Brain microvascular endothelial cell (primary cell): ENCODE results near the gene PDE4A.
"Not testable (repeated sequence)": the region's sequence is repeated elsewhere in the genome, so short reads cannot be mapped to it uniquely, and the experiment has no call there.

Experiments used
- DNase-seq: peaks from one replicate; pipeline ENCODE4 v3.0.0-alpha.2; 2020
- H3K27ac ChIP-seq: fragments of 250-450 bp; sonication (Bioruptor Pico); 2 replicates; pipeline ENCODE4 v1.5.1; 2020; ENCODE audit warnings: mild to moderate bottlenecking, moderate library complexity
- H3K27me3 ChIP-seq: fragments of 250-450 bp; sonication (Bioruptor Pico); replicated peaks from 2 replicates; pipeline ENCODE4 v1.5.1; 2020; ENCODE audit warnings: mild to moderate bottlenecking
- H3K36me3 ChIP-seq: fragments of 250-450 bp; sonication (Bioruptor Pico); replicated peaks from 2 replicates; pipeline ENCODE4 v1.5.1; 2020; ENCODE audit warnings: mild to moderate bottlenecking
- H3K4me3 ChIP-seq: 2 replicates; pipeline ENCODE4 v1.5.1; 2011; ENCODE audit warnings: low read depth, mild to moderate bottlenecking, control low read depth, low read length, moderate library complexity
- in situ Hi-C: cut with HindIII; loops from 2 replicates; pipeline ENCODE4 v1.10.0; 2017; ENCODE audit warnings: low sequenced_read_pairs, low pct_ligation_motif_present
- TF ChIP-seq, protein P1 (sequence below): IDR thresholded peaks from 2 replicates; pipeline ENCODE4 v1.5.1; 2011; ENCODE audit warnings: low read depth, mild to moderate bottlenecking, moderate library complexity, low read length, control low read depth, inconsistent platforms; ENCODE audit errors: missing control alignments

PDE4A gene

DNA sequence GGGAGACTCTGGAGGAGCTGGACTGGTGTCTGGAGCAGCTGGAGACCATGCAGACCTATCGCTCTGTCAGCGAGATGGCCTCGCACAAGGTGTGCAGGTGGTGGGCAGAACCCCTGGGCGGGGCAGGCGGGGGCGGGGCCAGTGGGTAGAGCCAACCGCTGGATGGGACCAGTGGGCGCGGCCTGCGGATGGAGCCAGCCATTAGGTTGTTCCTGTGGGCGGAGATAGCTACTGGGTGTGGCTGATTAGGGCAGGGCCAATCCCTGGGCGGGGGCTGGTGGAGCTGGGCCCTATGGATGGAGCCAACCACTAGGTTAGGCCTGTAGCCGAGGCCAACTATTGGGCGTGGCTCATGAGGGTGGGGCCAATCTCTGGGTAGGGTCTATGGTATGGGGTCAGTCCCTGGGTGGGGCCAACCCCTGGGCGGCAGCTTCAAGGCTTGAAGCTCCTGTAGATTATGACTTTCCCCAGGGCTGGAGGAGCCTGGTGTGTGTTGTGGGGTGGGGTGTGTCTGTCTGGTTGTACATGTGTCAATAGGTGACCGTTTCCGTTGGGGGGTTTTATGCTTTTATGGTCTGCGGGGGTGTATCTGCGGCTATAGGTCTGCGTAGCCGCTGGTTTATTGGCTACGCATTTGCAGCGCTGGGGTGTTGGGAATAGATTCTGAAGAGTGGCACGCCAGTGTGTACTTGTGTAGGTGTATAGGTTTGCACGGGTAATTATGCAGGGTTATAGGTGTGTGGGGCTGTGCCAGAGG lies 30.7 kb downstream of the PDE4A start:
- no peak overlapping the region for H3K4me3 ChIP-seq
- no peaks in the 10 kb centered on the region for H3K27me3 ChIP-seq
- peaks cover 7% of the 10 kb centered on the region for H3K36me3 ChIP-seq
- no peak for DNase-seq
- TF ChIP-seq, protein P1, sequence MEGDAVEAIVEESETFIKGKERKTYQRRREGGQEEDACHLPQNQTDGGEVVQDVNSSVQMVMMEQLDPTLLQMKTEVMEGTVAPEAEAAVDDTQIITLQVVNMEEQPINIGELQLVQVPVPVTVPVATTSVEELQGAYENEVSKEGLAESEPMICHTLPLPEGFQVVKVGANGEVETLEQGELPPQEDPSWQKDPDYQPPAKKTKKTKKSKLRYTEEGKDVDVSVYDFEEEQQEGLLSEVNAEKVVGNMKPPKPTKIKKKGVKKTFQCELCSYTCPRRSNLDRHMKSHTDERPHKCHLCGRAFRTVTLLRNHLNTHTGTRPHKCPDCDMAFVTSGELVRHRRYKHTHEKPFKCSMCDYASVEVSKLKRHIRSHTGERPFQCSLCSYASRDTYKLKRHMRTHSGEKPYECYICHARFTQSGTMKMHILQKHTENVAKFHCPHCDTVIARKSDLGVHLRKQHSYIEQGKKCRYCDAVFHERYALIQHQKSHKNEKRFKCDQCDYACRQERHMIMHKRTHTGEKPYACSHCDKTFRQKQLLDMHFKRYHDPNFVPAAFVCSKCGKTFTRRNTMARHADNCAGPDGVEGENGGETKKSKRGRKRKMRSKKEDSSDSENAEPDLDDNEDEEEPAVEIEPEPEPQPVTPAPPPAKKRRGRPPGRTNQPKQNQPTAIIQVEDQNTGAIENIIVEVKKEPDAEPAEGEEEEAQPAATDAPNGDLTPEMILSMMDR, result no peak
- H3K27ac ChIP-seq, result no peak overlapping the region
- in situ Hi-C loops, result no loop called here

DNA sequence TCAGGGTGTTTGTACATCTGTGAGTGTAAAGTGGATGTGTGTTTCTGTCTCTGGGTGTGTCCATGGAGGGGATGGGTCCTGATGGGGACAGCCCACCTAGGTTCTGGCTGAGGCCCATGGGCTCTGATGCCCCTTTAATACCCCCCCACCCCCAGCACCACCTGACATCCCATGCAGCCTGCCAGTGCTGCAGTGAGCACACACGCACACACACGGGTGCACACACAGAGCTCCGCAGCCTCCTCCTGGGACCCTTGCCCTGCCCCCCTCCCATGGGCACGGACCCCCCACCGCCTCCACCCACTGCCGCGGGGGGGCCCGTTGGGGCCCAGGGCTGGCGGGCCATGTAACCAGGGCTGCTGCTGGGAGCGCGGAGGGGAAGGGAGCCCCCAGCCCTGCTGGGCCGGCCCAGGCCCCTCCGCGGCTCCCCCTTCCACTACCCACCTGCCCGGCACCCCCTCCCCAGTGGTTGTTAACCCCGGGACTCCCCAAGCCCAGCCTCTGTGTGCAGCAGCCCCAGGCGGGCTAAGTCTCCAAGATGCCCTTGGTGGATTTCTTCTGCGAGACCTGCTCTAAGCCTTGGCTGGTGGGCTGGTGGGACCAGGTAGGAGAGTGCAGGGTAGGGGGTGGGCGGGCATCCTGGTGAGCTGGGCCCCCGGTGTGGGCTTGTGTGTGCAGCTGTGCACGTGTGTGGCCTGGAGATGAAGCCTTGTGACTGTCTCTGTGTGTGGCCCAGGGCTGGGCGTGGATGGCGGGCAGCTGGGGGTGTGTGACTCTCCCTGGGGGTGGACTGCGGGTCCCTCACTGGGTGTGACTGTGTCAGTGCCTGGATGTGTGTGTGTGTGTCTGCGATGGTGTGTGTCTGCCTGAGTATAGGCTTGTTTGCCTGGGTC lies 32.6 kb downstream of the PDE4A start:
- in situ Hi-C loops, result no loop called here
- H3K27me3 ChIP-seq, result no peaks in the 10 kb centered on the region
- no peak overlapping the region for H3K27ac ChIP-seq
- no peak for DNase-seq
- TF ChIP-seq, protein P1, result no peak
- no peak overlapping the region for H3K4me3 ChIP-seq
- peaks cover 4% of the 10 kb centered on the region for H3K36me3 ChIP-seq

DNA sequence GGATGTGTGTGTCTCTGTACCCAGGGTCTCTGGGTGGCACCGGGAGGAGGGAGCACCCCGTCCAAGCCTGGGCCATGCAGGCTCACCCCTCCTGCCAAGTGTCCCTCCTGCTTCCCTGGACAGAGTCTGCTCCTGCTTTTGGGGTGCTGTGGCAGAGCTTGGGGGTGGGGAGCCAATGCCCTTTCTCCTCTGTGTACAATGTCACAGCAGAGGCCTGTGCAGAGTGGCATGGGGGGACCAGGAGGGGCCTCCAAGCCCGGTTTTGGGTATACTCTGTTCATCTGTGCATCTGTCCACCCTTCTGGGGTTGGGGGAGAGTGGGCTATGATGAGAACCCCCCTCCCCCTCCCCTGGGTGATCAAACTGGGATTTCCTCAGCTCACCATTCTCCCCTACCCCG lies 33.5 kb downstream of the PDE4A start:
- Histone ChIP-seq H3K4me3 (no peak overlapping the region), H3K27ac (no peak overlapping the region), H3K27me3 (no peaks in the 10 kb centered on the region), H3K36me3 (peaks cover 3% of the 10 kb centered on the region)
- TF ChIP-seq, protein P1, result no peak
- in situ Hi-C loops, result no loop called here
- DNase-seq, result no peak

DNA sequence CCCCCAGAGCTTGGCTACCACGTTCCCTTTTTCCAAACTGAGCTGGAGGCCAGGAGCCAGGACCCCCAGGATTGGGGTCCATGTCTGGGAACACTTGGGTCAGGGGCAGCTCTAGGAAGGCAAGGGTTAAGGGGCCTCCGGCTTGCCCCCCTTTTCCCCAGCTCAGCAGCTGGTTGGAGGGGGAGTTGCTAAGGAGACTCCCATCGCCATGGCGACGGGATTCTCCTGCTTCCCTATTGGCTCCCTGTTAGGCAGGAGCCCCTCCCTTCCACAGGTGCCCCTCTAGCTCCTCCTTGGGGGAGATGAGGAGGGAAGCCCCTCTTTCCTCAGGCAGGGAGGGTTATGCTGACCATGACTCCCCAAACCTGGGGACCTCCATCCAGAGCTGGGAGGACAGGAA lies 33.9 kb downstream of the PDE4A start:
- in situ Hi-C loops, result no loop called here
- DNase-seq, result no peak
- TF ChIP-seq, protein P1, result no peak
- H3K27me3 ChIP-seq, result no peaks in the 10 kb centered on the region
- no peak overlapping the region for H3K4me3 ChIP-seq
- no peaks in the 10 kb centered on the region for H3K36me3 ChIP-seq
- H3K27ac ChIP-seq, result no peak overlapping the region

DNA sequence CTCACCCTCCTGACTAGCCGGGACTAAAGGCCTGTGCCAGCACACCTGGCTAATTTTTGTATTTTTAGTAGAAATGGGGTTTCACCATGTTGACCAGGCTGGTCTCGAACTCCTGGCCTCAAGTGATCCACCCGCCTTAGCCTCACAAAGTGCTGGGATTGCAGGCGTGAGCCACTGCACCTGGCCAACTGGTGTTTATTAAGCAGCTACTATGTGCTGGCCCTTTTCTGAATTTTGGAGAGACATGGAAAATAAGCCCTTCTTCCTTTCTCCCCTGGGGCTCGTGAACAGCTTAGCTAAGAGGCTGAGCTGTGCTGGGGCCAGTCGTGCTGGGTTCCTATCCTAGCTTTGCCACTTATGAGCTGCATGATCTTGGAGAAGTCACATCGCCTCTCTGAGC lies 38.4 kb downstream of the PDE4A start:
- H3K27me3 ChIP-seq, H3K36me3 ChIP-seq, H3K4me3 ChIP-seq, in situ Hi-C loops, DNase-seq, H3K27ac ChIP-seq: not testable (repeated sequence)

DNA sequence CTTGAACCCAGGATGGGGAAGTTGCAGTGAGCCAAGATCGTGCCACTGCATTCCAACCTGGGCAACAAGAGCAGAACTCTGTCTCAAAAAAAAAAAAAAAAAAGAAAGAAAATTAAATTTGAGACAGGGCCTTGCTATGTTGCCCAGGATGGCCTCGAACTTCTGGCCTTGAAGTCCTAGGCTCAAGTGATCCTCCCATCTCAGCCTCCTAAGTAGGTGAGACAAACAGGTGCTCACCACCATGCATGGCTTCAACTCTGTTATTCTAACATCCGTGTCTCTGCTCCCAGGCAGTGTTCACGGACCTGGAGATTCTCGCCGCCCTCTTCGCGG lies 40.3 kb downstream of the PDE4A start:
- peaks cover 4% of the 10 kb centered on the region for H3K36me3 ChIP-seq
- no peak overlapping the region for H3K4me3 ChIP-seq
- DNase-seq, result no peak
- in situ Hi-C loops, result no loop called here
- H3K27me3 ChIP-seq, result no peaks in the 10 kb centered on the region
- TF ChIP-seq, protein P1, result no peak
- no peak overlapping the region for H3K27ac ChIP-seq
